Vagina (tissue), 2 donors: Measurements from ENCODE around the gene NCOA7. TPM values are rescaled to one million over a fixed set of nuclear protein-coding genes. Genes with fewer than 3 reads are reported as not detected.

Experiments used
- DNase-seq, 2 donors: peaks; one replicate each; pipeline ENCODE4 v3.0.0-alpha.2; 2017; ENCODE audit errors: extremely low spot score in 2 of 2
- H3K27ac ChIP-seq: fragments of 200-600 bp; sonication (generic); one replicate; pipeline ENCODE4 v1.5.1; 2019
- H3K27me3 ChIP-seq: fragments of 200-600 bp; sonication (generic); one replicate; pipeline ENCODE4 v1.5.1; 2019
- H3K36me3 ChIP-seq, 2 donors: fragments of 200-600 bp; sonication (generic); one replicate each; pipeline ENCODE4 v1.5.1; 2017 to 2019
- H3K4me1 ChIP-seq: fragments of 200-600 bp; sonication (generic); one replicate; pipeline ENCODE4 v1.5.1; 2019
- H3K4me3 ChIP-seq, 2 donors: fragments of 200-600 bp; sonication (generic); 1 replicate in 1 of 2; 2 replicates in 1 of 2; pipeline ENCODE4 v1.5.1; 2016 to 2019
- H3K9me3 ChIP-seq: fragments of 200-600 bp; sonication (generic); one replicate; pipeline ENCODE4 v1.5.1; 2019
- POLR2A ChIP-seq, 2 donors: fragments of 450-650 bp; IDR thresholded peaks; one replicate each; pipeline ENCODE4 v1.6.1; 2017; ENCODE audit warnings: antibody characterized with exemption in 2 of 2, mild to moderate bottlenecking in 2 of 2, moderate library complexity in 2 of 2
- POLR2AphosphoS5 ChIP-seq, 2 donors: sonication (generic); formaldehyde crosslinking; IDR thresholded peaks; one replicate each; pipeline ENCODE4 v1.9.0; 2017; ENCODE audit warnings: antibody characterized with exemption in 2 of 2, mild to moderate bottlenecking in 2 of 2, low read depth in 1 of 2; ENCODE audit not compliant: insufficient read depth in 1 of 2
- intact Hi-C: fragments of 100-400 bp; cut with DNase I; formaldehyde crosslinking; loops from one replicate; pipeline ENCODE4 v1.15.1; 2023
- total RNA-seq: library from RNA; depleted of rRNA; stranded (reverse); fragments of >200 nt; gene quantifications from one replicate; pipeline ENCODE4 v1.2.3, GENCODE V29; 2016
- TF ChIP-seq, protein P1 (sequence below), 3 experiments: fragments of 450-650 bp in 2 of 3; fragments of 200-600 bp in 1 of 3; sonication (generic) in 1 of 3; IDR thresholded peaks; one replicate each; pipeline ENCODE4 v1.5.1; 2017 to 2019; ENCODE audit warnings: antibody characterized with exemption in 3 of 3, mild to moderate bottlenecking in 2 of 3, moderate library complexity in 2 of 3

NCOA7 gene
- total RNA-seq, 1 donor from 2014 or later = 48.6 TPM

GRCh38 chr6:125857846-125858245 is 67.1 kb downstream of the NCOA7 start:
- Histone ChIP-seq H3K36me3 (no peaks in the 10 kb centered on the region), H3K27ac (no peak overlapping the region), H3K4me3 (no peak overlapping the region), H3K9me3 (no peaks in the 10 kb centered on the region), H3K27me3 (no peaks in the 10 kb centered on the region), H3K4me1 (no peaks in the 10 kb centered on the region)
- TF ChIP-seq POLR2A (IDR thresholded peaks at IDR 0.05) (no peak), POLR2AphosphoS5 (IDR thresholded peaks at IDR 0.05; ENCODE audit: insufficient read depth in 1 of 2, low read depth in 1 of 2) (no peak)
- TF ChIP-seq, protein P1, sequence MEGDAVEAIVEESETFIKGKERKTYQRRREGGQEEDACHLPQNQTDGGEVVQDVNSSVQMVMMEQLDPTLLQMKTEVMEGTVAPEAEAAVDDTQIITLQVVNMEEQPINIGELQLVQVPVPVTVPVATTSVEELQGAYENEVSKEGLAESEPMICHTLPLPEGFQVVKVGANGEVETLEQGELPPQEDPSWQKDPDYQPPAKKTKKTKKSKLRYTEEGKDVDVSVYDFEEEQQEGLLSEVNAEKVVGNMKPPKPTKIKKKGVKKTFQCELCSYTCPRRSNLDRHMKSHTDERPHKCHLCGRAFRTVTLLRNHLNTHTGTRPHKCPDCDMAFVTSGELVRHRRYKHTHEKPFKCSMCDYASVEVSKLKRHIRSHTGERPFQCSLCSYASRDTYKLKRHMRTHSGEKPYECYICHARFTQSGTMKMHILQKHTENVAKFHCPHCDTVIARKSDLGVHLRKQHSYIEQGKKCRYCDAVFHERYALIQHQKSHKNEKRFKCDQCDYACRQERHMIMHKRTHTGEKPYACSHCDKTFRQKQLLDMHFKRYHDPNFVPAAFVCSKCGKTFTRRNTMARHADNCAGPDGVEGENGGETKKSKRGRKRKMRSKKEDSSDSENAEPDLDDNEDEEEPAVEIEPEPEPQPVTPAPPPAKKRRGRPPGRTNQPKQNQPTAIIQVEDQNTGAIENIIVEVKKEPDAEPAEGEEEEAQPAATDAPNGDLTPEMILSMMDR (IDR thresholded peaks at IDR 0.05) = no peak
- no peak for DNase-seq
- intact Hi-C loops = loop anchor here (10.0 kb wide), 1 partner anchor 53 kb away; no protein-coding TSS in a partner anchor

- H3K4me1 ChIP-seq = no peaks in the 10 kb centered on the region
- no peaks in the 10 kb centered on the region for H3K9me3 ChIP-seq
- intact Hi-C loops = loop anchor here (10.0 kb wide), 1 partner anchor 54 kb away; no protein-coding TSS in a partner anchor
- no peak overlapping the region for H3K4me3 ChIP-seq
- H3K36me3 ChIP-seq = no peaks in the 10 kb centered on the region
- TF ChIP-seq, protein P1 (IDR thresholded peaks at IDR 0.05) = peak; percentile 32 to 69 (median 66)
- TF ChIP-seq POLR2AphosphoS5 (IDR thresholded peaks at IDR 0.05; ENCODE audit: insufficient read depth in 1 of 2, low read depth in 1 of 2) (peak in 1 of 2 donors; percentile 44), POLR2A (IDR thresholded peaks at IDR 0.05) (no peak)
- no peak for DNase-seq
- H3K27me3 ChIP-seq = no peaks in the 10 kb centered on the region
- H3K27ac ChIP-seq = no peak overlapping the region
These were observed 67.9 kb downstream of the NCOA7 start for GRCh38 chr6:125858427-125859320.

- H3K9me3 ChIP-seq = no peaks in the 10 kb centered on the region
- DNase-seq = no peak
- H3K27me3 ChIP-seq = no peaks in the 10 kb centered on the region
- no peak overlapping the region for H3K4me3 ChIP-seq
- no peak for TF ChIP-seq POLR2A (IDR thresholded peaks at IDR 0.05)
- TF ChIP-seq, protein P1 (IDR thresholded peaks at IDR 0.05) = no peak
- no peak for TF ChIP-seq POLR2AphosphoS5 (IDR thresholded peaks at IDR 0.05; ENCODE audit: insufficient read depth in 1 of 2, low read depth in 1 of 2)
- no peaks in the 10 kb centered on the region for H3K4me1 ChIP-seq
- no peak overlapping the region for H3K27ac ChIP-seq
- intact Hi-C loops = loop anchor here (10.0 kb wide), 1 partner anchor 55 kb away; no protein-coding TSS in a partner anchor
- H3K36me3 ChIP-seq = no peaks in the 10 kb centered on the region
These were observed 69.0 kb downstream of the NCOA7 start for GRCh38 chr6:125859727-125860126.

- Histone ChIP-seq H3K4me1 (peaks cover 18% of the 10 kb centered on the region), H3K9me3 (no peaks in the 10 kb centered on the region), H3K4me3 (no peak overlapping the region), H3K27me3 (no peaks in the 10 kb centered on the region), H3K27ac (no peak overlapping the region), H3K36me3 (no peaks in the 10 kb centered on the region)
- no peak for DNase-seq
- TF ChIP-seq, protein P1 (IDR thresholded peaks at IDR 0.05) = no peak
- TF ChIP-seq POLR2A (IDR thresholded peaks at IDR 0.05) = no peak
- no peak for TF ChIP-seq POLR2AphosphoS5 (IDR thresholded peaks at IDR 0.05; ENCODE audit: insufficient read depth in 1 of 2, low read depth in 1 of 2)
- intact Hi-C loops = no loop called here
These were observed 72.3 kb downstream of the NCOA7 start for GRCh38 chr6:125863023-125863422.

DNA sequence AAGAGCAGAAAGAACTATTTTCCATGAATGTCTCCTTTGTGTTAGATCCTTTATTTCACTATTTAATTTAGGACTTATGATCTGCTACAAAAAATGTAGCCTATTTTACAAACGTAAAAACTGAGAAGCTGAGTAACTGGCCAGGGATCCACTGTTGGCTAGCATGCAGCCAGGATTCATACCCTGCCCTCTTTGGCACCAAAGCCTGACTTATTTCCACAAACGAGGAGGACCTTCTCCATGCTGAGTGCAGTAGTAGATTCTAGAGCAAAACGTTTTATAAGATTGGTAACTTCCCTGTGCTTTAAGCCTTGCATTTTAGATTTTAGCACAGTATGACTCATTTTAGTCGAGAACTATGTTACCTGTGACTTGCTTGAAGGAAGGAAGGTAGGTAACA is 74.3 kb downstream of the NCOA7 start:
- peaks cover 27% of the 10 kb centered on the region for H3K4me1 ChIP-seq
- no peaks in the 10 kb centered on the region for H3K9me3 ChIP-seq
- H3K27me3 ChIP-seq = no peaks in the 10 kb centered on the region
- intact Hi-C loops = no loop called here
- no peak overlapping the region for H3K27ac ChIP-seq
- no peak overlapping the region for H3K4me3 ChIP-seq
- H3K36me3 ChIP-seq = no peaks in the 10 kb centered on the region
- TF ChIP-seq, protein P1 (IDR thresholded peaks at IDR 0.05) = no peak
- no peak for DNase-seq
